GM21423 (cell line): ENCODE results near the gene GTF3C5.
"Not testable (repeated sequence)": the region's sequence is repeated elsewhere in the genome, so short reads cannot be mapped to it uniquely, and the experiment has no call there.

ENCODE experiments used
- ATAC-seq: cut with Tn5 transposase; IDR thresholded peaks from one replicate; pipeline ENCODE4 v1.9.1; 2021; ENCODE audit warnings: mild to moderate bottlenecking, moderate library complexity; ENCODE audit not compliant: unreplicated experiment

GTF3C5 gene

GRCh38 chr9:133087429-133088145 is 56.8 kb downstream of the GTF3C5 start:
- ATAC-seq = no peak

GRCh38 chr9:133088146-133088750 is 57.5 kb downstream of the GTF3C5 start:
- no peak for ATAC-seq

GRCh38 chr9:133088756-133089155 is 58.0 kb downstream of the GTF3C5 start:
- ATAC-seq = no peak

GRCh38 chr9:133089271-133089671 is 58.5 kb downstream of the GTF3C5 start:
- ATAC-seq = no peak

GRCh38 chr9:133090187-133090586 is 59.4 kb downstream of the GTF3C5 start:
- ATAC-seq = no peak

GRCh38 chr9:133090752-133091385 is 60.1 kb downstream of the GTF3C5 start:
- ATAC-seq = no peak

- not testable (repeated sequence) for ATAC-seq
These were observed 63.6 kb downstream of the GTF3C5 start for GRCh38 chr9:133094351-133094750.

GRCh38 chr9:133094842-133095393 is 64.1 kb downstream of the GTF3C5 start:
- ATAC-seq = no peak

- no peak for ATAC-seq
These were observed 67.4 kb downstream of the GTF3C5 start for GRCh38 chr9:133098104-133098754.

GRCh38 chr9:133098871-133099270 is 68.1 kb downstream of the GTF3C5 start:
- ATAC-seq = no peak

- no peak for ATAC-seq
These were observed 69.1 kb downstream of the GTF3C5 start for GRCh38 chr9:133099726-133100505.

GRCh38 chr9:133100506-133101355 is 69.9 kb downstream of the GTF3C5 start:
- ATAC-seq = no peak

- no peak for ATAC-seq
These were observed 70.8 kb downstream of the GTF3C5 start for GRCh38 chr9:133101356-133102189.

- no peak for ATAC-seq
These were observed 71.6 kb downstream of the GTF3C5 start for GRCh38 chr9:133102190-133103021.

GRCh38 chr9:133103183-133103986 is 72.6 kb downstream of the GTF3C5 start:
- no peak for ATAC-seq

- ATAC-seq = no peak
These were observed 73.2 kb downstream of the GTF3C5 start for GRCh38 chr9:133103987-133104505.
